Nephron (organoid): Measurements from ENCODE around the gene PARP9.

ENCODE experiments used
- H3K27ac Mint-ChIP-seq, 3 experiments: 2 replicates each; pipeline ENCODE4 v1.8.0; 2020; ENCODE audit warnings: mixed read lengths in 3 of 3, mild to moderate bottlenecking in 2 of 3, moderate library complexity in 1 of 3
- H3K27me3 Mint-ChIP-seq: 2 replicates; pipeline ENCODE4 v1.8.0; 2021; ENCODE audit warnings: low read depth, mild to moderate bottlenecking, moderate library complexity, mixed read lengths
- H3K36me3 Mint-ChIP-seq: 2 replicates; pipeline ENCODE4 v1.8.0; 2020; ENCODE audit warnings: low read depth, mixed read lengths
- H3K4me1 Mint-ChIP-seq: 2 replicates; pipeline ENCODE4 v1.8.0; 2020; ENCODE audit warnings: mixed read lengths
- H3K4me3 Mint-ChIP-seq, 3 experiments: 2 replicates each; pipeline ENCODE4 v1.8.0; 2020; ENCODE audit warnings: mild to moderate bottlenecking in 3 of 3, mixed read lengths in 3 of 3, moderate library complexity in 2 of 3
- H3K9me3 Mint-ChIP-seq: 2 replicates; pipeline ENCODE4 v1.8.0; 2020; ENCODE audit warnings: mixed read lengths
- CTCF ChIP-seq, 3 experiments: fragments of 200-600 bp; sonication (generic); IDR thresholded peaks; one replicate each; pipeline ENCODE4 v1.5.0; 2021; ENCODE audit warnings: antibody characterized with exemption in 3 of 3; ENCODE audit not compliant: unreplicated experiment in 3 of 3

PARP9 gene

DNA sequence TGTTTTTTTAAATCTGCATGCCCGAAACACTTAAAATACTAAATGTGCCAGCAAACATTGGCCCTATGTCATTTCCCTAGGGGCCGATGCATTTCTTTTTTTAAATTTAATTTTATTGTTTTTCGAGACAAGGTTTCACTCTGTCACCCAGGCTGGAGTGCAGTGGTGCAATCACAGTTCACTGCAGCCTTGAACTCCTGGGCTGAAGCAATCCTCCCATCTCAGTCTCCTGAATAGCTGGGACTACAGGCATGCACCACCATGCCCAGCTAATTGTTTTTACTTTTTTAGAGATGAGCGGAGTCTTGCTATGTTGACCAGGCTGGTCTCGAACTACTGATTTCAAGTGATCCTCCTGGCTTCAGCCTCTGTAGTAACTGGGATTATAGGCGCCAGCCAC is 5.5 kb downstream of the PARP9 start:
- Mint-ChIP-seq H3K27ac (no peak overlapping the region), H3K27me3 (no peaks in the 10 kb centered on the region), H3K36me3 (peaks cover 3% of the 10 kb centered on the region), H3K9me3 (no peaks in the 10 kb centered on the region), H3K4me3 (no peak overlapping the region), H3K4me1 (peaks cover 18% of the 10 kb centered on the region)
- TF ChIP-seq CTCF (IDR thresholded peaks at IDR 0.05; ENCODE audit: unreplicated experiment in 3 of 3) = no peak

- no peak overlapping the region for H3K27ac Mint-ChIP-seq
- peaks cover 3% of the 10 kb centered on the region for H3K36me3 Mint-ChIP-seq
- no peaks in the 10 kb centered on the region for H3K9me3 Mint-ChIP-seq
- H3K4me1 Mint-ChIP-seq = peaks cover 7% of the 10 kb centered on the region
- no peak overlapping the region for H3K4me3 Mint-ChIP-seq
- TF ChIP-seq CTCF (IDR thresholded peaks at IDR 0.05; ENCODE audit: unreplicated experiment in 3 of 3) = no peak
- no peaks in the 10 kb centered on the region for H3K27me3 Mint-ChIP-seq
These were observed 6.7 kb downstream of the PARP9 start for GRCh38 chr3:122557356-122557755.

DNA sequence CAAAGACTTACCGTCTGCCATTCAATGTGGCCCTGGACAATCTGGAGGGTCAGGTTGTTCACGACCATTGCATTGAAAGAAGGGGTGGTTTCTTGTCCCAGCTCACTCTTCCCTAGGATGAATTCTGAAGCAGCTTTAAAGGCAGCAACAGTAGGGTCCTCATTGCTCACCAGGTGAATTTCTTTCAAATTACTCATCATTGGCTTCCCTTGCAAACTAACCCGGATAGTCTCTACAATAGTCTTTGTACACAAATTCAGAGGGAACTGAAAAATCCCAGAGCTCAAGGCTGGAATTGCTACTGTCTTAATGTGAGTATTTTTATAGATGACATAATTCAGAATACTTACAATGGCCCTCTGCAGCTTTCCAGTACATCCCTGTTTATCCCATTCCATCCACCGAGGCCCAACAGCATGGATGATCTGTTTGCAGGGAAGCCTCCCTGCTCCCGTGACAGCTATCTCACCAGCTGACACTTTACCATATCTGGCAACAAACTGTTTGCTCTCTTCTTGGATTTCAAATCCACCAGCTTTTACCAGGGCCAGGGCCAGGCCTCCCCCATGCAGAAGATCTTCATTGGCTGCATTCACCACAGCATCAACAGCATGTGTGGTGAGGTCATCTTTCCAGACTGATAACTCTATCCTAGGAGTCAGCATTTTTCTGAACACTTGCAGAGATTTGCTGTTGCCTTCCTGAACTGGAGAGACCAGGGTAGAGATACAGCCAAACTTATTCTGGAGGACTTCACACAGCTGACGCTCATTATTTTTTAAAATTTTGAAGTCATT is 8.6 kb downstream of the PARP9 start:
- Mint-ChIP-seq H3K4me1 (peaks cover under 1% of the 10 kb centered on the region), H3K27me3 (no peaks in the 10 kb centered on the region), H3K36me3 (peaks cover under 1% of the 10 kb centered on the region), H3K9me3 (no peaks in the 10 kb centered on the region), H3K4me3 (no peak overlapping the region), H3K27ac (no peak overlapping the region)
- TF ChIP-seq CTCF (IDR thresholded peaks at IDR 0.05; ENCODE audit: unreplicated experiment in 3 of 3) = no peak

DNA sequence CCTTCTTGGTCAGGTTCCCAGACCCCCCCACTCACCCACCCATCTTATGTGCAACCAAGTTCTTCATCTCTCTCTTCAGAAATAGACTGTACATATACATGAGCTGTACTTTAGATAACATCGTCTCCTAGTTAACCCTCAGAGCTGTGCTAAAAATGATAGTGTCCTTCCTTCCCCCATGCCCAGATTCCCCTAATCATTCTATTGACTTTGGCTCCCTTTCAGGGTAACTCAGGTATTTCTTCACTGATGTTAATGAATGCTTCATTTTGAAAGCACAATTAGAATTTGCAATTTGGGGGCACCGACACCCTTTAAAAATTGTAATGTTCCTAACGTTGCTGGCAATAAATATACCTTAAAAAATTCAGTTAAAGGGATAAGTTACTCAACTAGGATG is 10.9 kb downstream of the PARP9 start:
- H3K9me3 Mint-ChIP-seq = no peaks in the 10 kb centered on the region
- TF ChIP-seq CTCF (IDR thresholded peaks at IDR 0.05; ENCODE audit: unreplicated experiment in 3 of 3) = no peak
- H3K27ac Mint-ChIP-seq = no peak overlapping the region
- no peak overlapping the region for H3K4me3 Mint-ChIP-seq
- no peaks in the 10 kb centered on the region for H3K4me1 Mint-ChIP-seq
- no peaks in the 10 kb centered on the region for H3K27me3 Mint-ChIP-seq
- peaks cover 3% of the 10 kb centered on the region for H3K36me3 Mint-ChIP-seq

- TF ChIP-seq CTCF (IDR thresholded peaks at IDR 0.05; ENCODE audit: unreplicated experiment in 3 of 3) = no peak
- Mint-ChIP-seq H3K27me3 (no peaks in the 10 kb centered on the region), H3K9me3 (no peaks in the 10 kb centered on the region), H3K4me3 (no peak overlapping the region), H3K4me1 (no peaks in the 10 kb centered on the region), H3K36me3 (peaks cover 3% of the 10 kb centered on the region), H3K27ac (no peak overlapping the region)
These were observed 15.5 kb downstream of the PARP9 start for GRCh38 chr3:122548619-122549018.

- H3K9me3 Mint-ChIP-seq = no peaks in the 10 kb centered on the region
- peaks cover 3% of the 10 kb centered on the region for H3K36me3 Mint-ChIP-seq
- no peak for TF ChIP-seq CTCF (IDR thresholded peaks at IDR 0.05; ENCODE audit: unreplicated experiment in 3 of 3)
- H3K4me3 Mint-ChIP-seq = no peak overlapping the region
- H3K27me3 Mint-ChIP-seq = no peaks in the 10 kb centered on the region
- no peak overlapping the region for H3K27ac Mint-ChIP-seq
- H3K4me1 Mint-ChIP-seq = no peaks in the 10 kb centered on the region
These were observed 16.0 kb downstream of the PARP9 start for GRCh38 chr3:122548076-122548475.
